Left lung (tissue), 10 donors: ENCODE measurements around the gene MMRN1. TPM values are rescaled to one million over a fixed set of nuclear protein-coding genes. Genes with fewer than 3 reads are reported as not detected.

ENCODE experiments used
- ATAC-seq: fragments of 200-7000 bp; cut with Tn5 transposase; one replicate; pipeline ENCODE4 v1.9.1; 2020; ENCODE audit warnings: moderate library complexity
- DNase-seq, 4 donors: peaks; one replicate each; pipeline ENCODE4 v3.0.0-alpha.2; 2013 to 2020
- H3K27ac ChIP-seq, 2 donors: fragments of 200-600 bp; sonication (generic) in 1 of 2; one replicate each; pipeline versions ENCODE4 v1.5.0 to v1.8.0; 2020 to 2021
- H3K27me3 ChIP-seq, 2 donors: fragments of 200-600 bp; sonication (generic) in 1 of 2; one replicate each; pipeline versions ENCODE4 v1.5.0 to v1.8.0; 2020 to 2021
- H3K36me3 ChIP-seq, 2 donors: fragments of 200-600 bp; sonication (generic) in 1 of 2; one replicate each; pipeline versions ENCODE4 v1.5.0 to v1.8.0; 2020 to 2021
- H3K4me1 ChIP-seq, 2 donors: fragments of 200-600 bp; one replicate each; pipeline ENCODE4 v1.8.0; 2021
- H3K4me3 ChIP-seq, 2 donors: fragments of 200-600 bp; sonication (generic) in 1 of 2; one replicate each; pipeline versions ENCODE4 v1.5.0 to v1.8.0; 2020 to 2021; ENCODE audit warnings: mild to moderate bottlenecking in 1 of 2
- H3K9me3 ChIP-seq, 2 donors: fragments of 200-600 bp; sonication (generic) in 1 of 2; one replicate each; pipeline versions ENCODE4 v1.5.0 to v1.8.0; 2020 to 2021
- CTCF ChIP-seq, 2 donors: fragments of 200-600 bp; sonication (generic) in 1 of 2; IDR thresholded peaks; one replicate each; pipeline versions ENCODE4 v1.5.0 to v1.8.0; 2021; ENCODE audit warnings: antibody characterized with exemption in 2 of 2
- intact Hi-C, 2 donors: fragments of 100-400 bp; cut with DNase I; formaldehyde crosslinking; loops; one replicate each; pipeline versions ENCODE4 v1.11.2 to v1.14.2; 2022
- polyA plus RNA-seq, 6 donors: library from polyadenylated mRNA; unstranded; fragments of 120-200 nt; gene quantifications; one replicate each; pipeline ENCODE4 v1.2.1, GENCODE V29; 2013; ENCODE audit not compliant: insufficient read length in 6 of 6
- total RNA-seq, 2 donors: library from RNA; stranded (reverse); fragmentation: NEBNext Ultra II Directional; extraction: Animal tissue kit (Norgen Biotek cat#: 25700); gene quantifications; one replicate each; pipeline ENCODE4 v1.2.1, GENCODE V29; 2021
- donor health status: DM: no; HTN: yes; CAD: no.
- donor health status: DM: no; HTN: no; CAD: no.

Gene MMRN1
- total and polyA plus RNA-seq, 8 donors = 19.4 to 62.1 (median 28.7) TPM

- Histone ChIP-seq H3K9me3 (no peaks in the 10 kb centered on the region), H3K27me3 (no peaks in the 10 kb centered on the region), H3K4me3 (no peak overlapping the region), H3K36me3 (no peaks in the 10 kb centered on the region), H3K4me1 (no peaks in the 10 kb centered on the region), H3K27ac (no peak overlapping the region)
- intact Hi-C loops = loop anchor here in 1 of 2 donors (10.0 kb wide), 1 partner anchor 214 kb away; no protein-coding TSS in a partner anchor
- no peak for TF ChIP-seq CTCF (IDR thresholded peaks at IDR 0.05)
- DNase-seq (no peak), ATAC-seq (no peak)
These were observed 16.0 kb upstream of the MMRN1 start for GRCh38 chr4:89878611-89879010.

- Histone ChIP-seq H3K4me3 (no peak overlapping the region), H3K27me3 (no peaks in the 10 kb centered on the region), H3K9me3 (no peaks in the 10 kb centered on the region), H3K27ac (no peak overlapping the region), H3K36me3 (no peaks in the 10 kb centered on the region), H3K4me1 (no peaks in the 10 kb centered on the region)
- TF ChIP-seq CTCF (IDR thresholded peaks at IDR 0.05) = no peak
- DNase-seq (no peak), ATAC-seq (no peak)
- intact Hi-C loops = loop anchor here in 1 of 2 donors (10.0 kb wide), 1 partner anchor 214 kb away; no protein-coding TSS in a partner anchor
These were observed 15.4 kb upstream of the MMRN1 start for GRCh38 chr4:89879215-89879614.

GRCh38 chr4:89889289-89889688 is 5.4 kb upstream of the MMRN1 start:
- intact Hi-C loops = no loop called here
- no peak overlapping the region for H3K4me3 ChIP-seq
- no peaks in the 10 kb centered on the region for H3K36me3 ChIP-seq
- no peaks in the 10 kb centered on the region for H3K27me3 ChIP-seq
- DNase-seq (no peak), ATAC-seq (no peak)
- TF ChIP-seq CTCF (IDR thresholded peaks at IDR 0.05) = no peak
- no peaks in the 10 kb centered on the region for H3K9me3 ChIP-seq
- H3K4me1 ChIP-seq = no peaks in the 10 kb centered on the region
- no peak overlapping the region for H3K27ac ChIP-seq

- DNase-seq (no peak), ATAC-seq (no peak)
- Histone ChIP-seq H3K4me1 (peaks cover 0 to 9% of the 10 kb centered on the region in 2 donors), H3K27ac (no peak overlapping the region), H3K36me3 (no peaks in the 10 kb centered on the region), H3K9me3 (no peaks in the 10 kb centered on the region), H3K27me3 (no peaks in the 10 kb centered on the region), H3K4me3 (no peak overlapping the region)
- intact Hi-C loops = no loop called here
- no peak for TF ChIP-seq CTCF (IDR thresholded peaks at IDR 0.05)
These were observed 3.2 kb downstream of the MMRN1 start for GRCh38 chr4:89897867-89898266.

GRCh38 chr4:89898304-89898716 is 3.7 kb downstream of the MMRN1 start:
- Histone ChIP-seq H3K27me3 (no peaks in the 10 kb centered on the region), H3K36me3 (no peaks in the 10 kb centered on the region), H3K9me3 (no peaks in the 10 kb centered on the region), H3K27ac (no peak overlapping the region), H3K4me1 (peaks cover 0 to 9% of the 10 kb centered on the region in 2 donors), H3K4me3 (no peak overlapping the region)
- ATAC-seq (peak; percentile 79), DNase-seq (peak in 1 of 4 donors; percentile 8)
- intact Hi-C loops = no loop called here
- TF ChIP-seq CTCF (IDR thresholded peaks at IDR 0.05) = no peak
